DMS79 (cell line): Measurements from ENCODE around the gene TBC1D12.

Experiments
- DNase-seq: peaks from one replicate; lab custom pipeline; 2025; lab: John Stamatoyannopoulos, UW

Gene TBC1D12

GRCh38 chr10:94407668-94408067, 5.3 kb downstream of the TBC1D12 start:
- no peak for DNase-seq

DNA sequence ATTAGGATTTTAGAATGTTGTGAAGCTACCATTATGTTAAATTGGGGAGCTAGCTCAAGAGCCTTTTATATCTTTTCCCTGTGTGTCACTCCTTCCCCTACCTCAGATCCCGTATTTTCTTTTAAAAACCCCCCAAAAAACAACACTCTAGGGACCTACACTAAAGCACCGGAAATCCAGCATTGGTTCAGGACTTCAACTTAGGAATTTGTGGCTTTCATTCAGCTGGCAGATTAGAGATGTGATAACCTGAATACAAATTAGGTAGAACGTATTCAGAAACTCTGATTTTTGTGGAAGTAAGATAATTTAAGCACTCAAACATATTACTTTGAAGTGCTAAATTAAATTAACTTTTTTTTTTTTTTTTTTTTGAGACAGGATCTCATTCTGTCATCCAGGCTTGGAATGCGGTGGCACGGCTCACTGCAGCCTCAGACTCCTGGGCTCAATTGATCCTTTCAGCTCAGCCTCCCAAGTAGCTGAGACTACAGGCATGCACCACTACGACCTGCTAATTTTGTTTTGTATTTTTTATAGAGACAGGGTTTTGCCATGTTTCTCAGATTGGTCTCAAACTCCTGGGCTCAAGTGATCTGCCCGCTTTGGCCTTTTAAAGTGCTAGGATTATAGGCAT, 6.8 kb downstream of the TBC1D12 start:
- no peak for DNase-seq

DNA sequence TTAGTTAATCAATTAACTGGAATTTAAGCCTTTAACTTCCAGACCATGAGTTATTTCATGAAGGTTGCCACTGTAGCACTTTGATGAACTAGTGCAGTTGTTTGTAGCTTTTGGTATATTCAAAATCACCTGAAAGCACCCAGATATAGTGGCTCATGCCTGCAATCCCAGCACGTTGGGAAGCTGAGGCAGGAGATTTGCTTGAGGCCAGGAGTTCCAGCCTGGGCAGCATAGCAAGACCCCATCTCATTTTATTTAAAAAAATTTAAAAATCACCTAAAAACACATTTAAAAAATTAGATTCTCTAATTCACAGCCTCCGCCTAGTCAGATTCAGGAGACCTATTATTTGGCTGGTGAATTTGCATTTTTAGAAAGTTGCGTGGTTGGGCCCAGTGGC, 9.0 kb downstream of the TBC1D12 start:
- no peak for DNase-seq

GRCh38 chr10:94412449-94412848, 10.1 kb downstream of the TBC1D12 start:
- no peak for DNase-seq

GRCh38 chr10:94413361-94413760, 11.0 kb downstream of the TBC1D12 start:
- DNase-seq = no peak

DNA sequence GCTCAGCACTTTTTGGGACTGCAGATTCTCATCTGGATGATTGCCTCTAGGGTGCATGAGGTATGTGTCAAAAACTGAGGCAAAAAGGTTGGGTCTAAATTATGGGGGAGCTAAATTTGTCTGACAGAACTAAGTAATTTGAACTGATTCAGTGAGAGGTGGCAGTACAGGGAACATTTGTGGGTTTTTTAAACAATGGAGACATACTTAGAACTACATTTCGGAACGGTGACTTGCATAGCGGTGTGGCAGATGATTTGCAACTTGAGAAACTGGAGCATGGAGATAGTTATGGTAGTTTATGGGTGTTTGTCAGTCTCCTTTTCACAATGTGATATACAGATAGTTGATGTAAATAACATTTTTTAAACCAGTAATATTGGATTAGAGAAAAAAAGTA, 14.6 kb downstream of the TBC1D12 start:
- no peak for DNase-seq

- DNase-seq = no peak
These were observed 15.0 kb downstream of the TBC1D12 start for GRCh38 chr10:94417321-94417720.

DNA sequence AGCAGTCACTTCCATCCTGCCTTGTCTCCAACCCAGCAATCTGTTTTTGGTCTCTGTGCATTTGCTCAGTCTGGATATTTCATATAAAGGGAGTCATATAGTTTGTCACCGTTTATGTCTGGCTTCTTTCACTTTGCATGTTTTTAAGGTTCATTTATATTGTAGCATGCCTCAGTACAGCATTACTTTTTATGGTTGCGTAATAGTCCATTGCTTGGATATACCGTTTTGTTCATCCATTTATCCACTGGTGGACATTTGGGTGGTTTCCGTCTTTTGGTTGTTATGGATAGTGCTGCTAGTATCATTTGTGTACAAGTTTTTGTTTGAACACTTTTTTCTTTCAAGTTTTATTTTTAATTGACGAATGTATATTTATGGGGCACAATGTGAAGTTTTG, 18.2 kb downstream of the TBC1D12 start:
- DNase-seq = no peak

- no peak for DNase-seq
These were observed 18.7 kb downstream of the TBC1D12 start for GRCh38 chr10:94420998-94421528.

- no peak for DNase-seq
These were observed 21.3 kb downstream of the TBC1D12 start for GRCh38 chr10:94423627-94424026.

DNA sequence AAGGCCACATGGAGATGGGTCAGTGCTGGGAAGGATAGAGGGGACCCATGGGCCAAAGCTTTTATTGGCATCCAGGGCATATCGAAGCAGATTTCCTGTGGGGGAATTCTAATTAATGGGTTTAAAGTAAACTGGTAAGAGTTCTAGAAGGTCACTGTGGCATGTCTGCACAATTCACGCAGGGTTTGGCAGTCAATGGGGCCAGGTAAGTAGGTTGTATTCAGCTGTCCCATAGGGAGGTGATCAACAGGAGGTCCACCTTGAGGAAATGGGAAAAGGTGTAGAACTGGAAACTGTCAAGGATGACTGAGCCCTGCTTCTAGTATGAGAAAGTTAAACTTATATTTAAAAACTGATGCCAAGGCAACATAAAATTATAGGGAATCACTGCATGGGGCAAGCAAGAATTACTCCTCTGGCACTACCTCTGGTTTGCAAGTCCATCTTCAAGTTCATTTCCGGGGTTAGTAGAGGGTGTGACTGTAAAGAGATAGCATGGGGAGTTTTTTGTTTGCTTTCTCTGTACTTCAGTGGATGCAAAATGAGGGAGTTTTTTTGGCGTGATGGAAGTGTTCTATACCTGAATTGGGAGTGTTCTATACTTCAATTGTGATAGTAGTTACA, 22.5 kb downstream of the TBC1D12 start:
- no peak for DNase-seq

- DNase-seq = no peak
These were observed 23.6 kb downstream of the TBC1D12 start for GRCh38 chr10:94425942-94426341.

- no peak for DNase-seq
These were observed 24.8 kb downstream of the TBC1D12 start for GRCh38 chr10:94427166-94427565.

DNA sequence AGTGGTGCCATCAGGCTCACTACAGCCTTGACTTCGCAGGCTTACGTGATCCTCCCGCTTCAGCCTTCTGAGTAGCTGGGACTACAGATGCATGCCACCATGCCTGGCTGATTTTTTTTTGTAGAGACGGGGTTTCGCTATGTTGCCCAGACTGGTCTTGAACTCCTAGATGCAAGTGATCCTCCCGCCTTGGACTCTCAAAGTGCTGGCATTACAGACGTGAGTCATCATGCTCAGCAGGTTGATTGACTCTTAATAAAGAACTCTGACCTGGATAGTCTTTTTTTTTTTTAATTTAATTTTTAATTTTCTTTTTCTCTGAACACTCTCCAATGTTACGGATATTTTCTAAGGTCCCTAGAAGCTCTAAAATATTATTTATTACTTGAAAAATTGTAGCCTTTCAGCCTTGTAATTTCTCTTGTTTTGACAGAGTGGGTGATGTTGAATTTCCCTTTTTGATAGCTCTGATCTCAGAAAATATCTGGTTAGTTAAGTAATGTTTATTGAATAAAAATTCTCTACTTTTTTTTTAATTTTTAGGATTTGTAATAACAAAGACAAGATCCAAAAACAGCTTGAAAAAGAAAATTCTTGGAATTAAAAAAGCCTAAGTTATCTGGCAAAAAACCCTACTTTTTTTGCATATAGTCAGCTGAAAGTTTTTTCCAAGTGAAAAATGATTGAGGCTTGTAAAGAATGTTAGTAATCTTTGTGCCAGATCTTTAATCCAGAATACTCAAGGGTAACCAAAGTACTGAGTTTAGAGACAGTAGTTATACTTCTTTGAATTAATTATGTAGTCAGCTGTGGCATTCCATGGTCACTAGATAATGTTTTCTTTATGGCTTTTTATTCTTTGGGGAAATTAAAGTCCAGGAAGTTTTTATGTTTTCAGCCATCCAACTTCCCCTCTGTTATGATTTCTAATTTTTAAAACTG, 26.7 kb downstream of the TBC1D12 start:
- DNase-seq = no peak

GRCh38 chr10:94430701-94431100, 28.4 kb downstream of the TBC1D12 start:
- DNase-seq = no peak

- no peak for DNase-seq
These were observed 30.1 kb downstream of the TBC1D12 start for GRCh38 chr10:94432443-94432842.

DNA sequence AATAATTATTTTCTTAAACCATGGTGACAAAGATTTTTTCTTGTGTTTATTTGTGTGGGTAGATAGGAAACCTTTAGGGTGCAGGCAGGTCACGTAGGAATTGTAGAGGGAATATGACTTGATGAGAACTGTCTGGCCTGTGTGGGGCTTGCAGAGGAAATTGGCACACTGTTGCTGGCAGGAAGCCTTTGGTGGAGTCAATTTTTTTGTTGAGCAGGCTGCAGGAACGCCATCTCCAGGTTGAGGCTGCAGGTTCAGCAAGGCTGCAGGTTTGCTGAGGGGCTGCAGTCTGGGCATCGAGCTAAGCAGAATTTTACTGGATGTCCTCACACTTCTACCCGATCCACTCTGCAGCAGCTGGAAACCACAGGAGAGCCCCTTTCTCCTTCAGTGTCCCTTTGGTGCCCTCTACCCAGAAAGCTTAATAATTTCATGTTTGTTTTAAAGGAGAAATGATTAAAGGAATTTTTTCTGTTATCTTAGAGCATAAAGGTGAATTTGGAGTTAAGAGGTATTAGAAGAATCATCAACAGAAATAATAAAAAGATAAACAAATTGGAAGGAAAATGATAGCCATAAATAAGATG, 37.0 kb downstream of the TBC1D12 start:
- DNase-seq = no peak

DNA sequence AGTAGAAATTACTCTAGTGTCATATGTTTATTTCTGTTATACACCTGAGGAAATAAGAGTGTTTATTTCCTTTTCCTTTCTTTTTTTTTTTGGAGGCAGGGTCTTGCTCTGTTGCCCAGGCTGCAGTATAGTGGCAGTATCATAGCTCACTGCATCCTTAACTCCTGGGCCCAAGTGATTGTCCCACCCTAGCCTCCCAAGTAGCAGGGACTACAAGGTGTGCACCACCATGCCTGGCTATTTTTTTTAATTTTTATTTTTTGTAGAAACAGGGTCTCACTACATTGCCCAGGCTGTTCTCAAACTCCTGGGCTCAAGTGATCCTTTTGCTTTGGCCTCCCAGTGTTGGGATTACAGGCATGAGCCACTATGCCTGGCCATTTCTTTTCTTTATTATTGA, 37.8 kb downstream of the TBC1D12 start:
- DNase-seq = no peak

DNA sequence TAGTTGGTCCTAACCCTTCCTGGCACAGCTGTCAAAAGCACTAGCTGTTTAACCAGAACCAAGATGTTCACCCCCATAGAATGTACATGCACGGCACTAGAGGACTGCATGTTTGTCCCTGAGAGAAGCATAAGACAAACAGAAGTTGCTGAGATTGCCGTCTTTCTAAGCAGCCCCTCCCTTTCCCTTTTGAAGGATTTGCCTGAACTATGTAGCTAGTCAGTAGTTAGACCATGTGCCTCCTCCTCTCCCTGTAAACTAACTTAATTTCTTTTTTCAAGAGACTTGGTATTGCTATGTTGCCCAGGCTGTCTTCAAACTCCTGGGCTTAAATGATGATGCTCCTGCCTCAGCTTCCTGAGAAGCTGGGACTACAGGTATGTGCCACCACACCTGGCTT, 40.7 kb downstream of the TBC1D12 start:
- no peak for DNase-seq

DNA sequence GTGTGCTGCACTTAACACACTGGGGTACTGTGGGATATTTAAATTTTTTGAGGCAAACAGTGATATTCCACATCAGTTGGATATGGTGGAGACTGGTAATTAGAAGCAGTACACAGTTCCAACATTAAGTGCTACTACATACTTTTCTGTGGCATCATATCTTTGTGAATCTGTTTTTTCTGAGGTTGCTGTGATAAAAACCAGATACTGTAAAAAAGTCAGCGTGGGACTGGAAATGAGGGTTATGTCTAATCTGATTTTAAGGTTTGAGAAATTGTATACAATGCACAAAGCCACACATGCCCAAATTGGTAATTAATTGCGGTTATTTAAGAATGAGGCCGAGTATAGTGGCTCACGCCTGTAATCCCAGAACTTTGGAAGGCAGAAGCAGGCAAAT, 41.2 kb downstream of the TBC1D12 start:
- DNase-seq = no peak

GRCh38 chr10:94450782-94451181, 48.4 kb downstream of the TBC1D12 start:
- no peak for DNase-seq

DNA sequence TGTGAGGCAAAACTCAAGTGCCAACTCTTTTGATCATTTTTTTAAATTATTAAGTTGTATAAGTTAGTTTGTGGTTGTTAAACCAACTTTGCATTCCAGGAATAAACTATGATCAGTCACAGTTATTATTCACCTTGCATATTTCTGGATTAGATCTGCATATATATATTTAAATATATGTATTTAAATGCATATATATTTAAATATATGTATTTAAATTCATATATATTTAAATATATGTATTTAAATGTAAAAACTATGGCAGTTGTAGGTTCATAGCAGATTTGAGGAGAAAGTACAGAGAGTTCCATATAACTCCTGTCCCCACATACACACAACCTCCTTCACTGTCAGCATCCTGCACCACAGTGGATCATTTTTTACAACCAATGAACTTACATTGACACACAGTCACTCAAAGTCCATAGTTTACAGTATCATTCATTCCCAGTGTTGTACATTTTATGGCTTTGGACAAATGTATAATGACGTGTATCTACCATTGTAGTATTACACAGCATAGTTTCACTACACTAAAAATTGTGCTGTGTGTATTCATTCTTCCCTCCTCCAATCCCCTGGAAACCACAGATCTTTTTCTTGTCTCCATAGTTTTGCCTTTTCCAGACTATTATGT, 49.7 kb downstream of the TBC1D12 start:
- no peak for DNase-seq
